Measurements from ENCODE around the gene TSACC.
A peak's percentile ranks its signal among the peaks of the same experiment; 100 is the strongest.

DNA sequence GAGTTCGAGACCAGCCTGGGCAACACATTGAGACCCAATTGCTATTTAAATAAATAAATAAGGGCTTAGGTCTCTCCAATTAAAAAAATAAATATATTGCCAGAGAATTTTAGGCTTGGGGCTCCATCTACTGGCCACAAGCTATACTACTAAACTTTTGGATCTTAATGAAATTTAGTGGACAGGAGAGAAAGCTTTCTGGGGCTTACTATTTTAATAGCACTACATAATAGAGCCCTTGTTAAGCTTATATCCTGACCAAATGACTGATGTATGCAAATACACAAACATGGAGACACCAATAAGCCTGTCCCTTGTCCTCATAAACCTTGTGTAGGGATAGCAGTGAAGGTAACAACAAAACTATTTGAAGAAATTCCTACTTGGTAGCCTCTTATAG is 18.7 kb upstream of the TSACC start:
- TF ChIP-seq, protein P1, sequence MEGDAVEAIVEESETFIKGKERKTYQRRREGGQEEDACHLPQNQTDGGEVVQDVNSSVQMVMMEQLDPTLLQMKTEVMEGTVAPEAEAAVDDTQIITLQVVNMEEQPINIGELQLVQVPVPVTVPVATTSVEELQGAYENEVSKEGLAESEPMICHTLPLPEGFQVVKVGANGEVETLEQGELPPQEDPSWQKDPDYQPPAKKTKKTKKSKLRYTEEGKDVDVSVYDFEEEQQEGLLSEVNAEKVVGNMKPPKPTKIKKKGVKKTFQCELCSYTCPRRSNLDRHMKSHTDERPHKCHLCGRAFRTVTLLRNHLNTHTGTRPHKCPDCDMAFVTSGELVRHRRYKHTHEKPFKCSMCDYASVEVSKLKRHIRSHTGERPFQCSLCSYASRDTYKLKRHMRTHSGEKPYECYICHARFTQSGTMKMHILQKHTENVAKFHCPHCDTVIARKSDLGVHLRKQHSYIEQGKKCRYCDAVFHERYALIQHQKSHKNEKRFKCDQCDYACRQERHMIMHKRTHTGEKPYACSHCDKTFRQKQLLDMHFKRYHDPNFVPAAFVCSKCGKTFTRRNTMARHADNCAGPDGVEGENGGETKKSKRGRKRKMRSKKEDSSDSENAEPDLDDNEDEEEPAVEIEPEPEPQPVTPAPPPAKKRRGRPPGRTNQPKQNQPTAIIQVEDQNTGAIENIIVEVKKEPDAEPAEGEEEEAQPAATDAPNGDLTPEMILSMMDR (IDR thresholded peaks at IDR 0.05; ENCODE audit: low read length): peak; percentile 66
- TF ChIP-seq EZH2phosphoT487 (IDR thresholded peaks at IDR 0.05; ENCODE audit: low read length): no peak
